ENCODE measurements around the gene ZNF175.

ZNF175 gene

DNA sequence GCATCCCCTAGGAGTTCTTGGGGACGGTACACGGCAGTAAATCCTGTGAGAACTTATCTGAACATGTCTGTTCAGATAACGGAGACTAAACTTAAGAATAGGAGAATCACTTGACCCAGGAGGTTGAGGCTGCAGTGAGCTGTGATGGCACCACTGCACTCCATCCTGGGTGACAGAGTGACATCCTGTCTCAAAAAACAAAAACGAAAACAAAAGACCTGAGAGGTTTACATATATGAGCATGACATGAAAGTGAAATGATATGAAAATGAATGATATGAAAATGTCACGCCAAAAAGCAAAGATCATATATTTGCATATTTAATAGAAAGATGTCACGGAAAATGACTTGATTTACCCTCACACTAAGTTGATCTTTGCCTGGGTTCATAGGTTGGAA lies 5.8 kb downstream of the ZNF175 start:
- in situ Hi-C loops (cut with HindIII; ENCODE audit: low pct_ligation_motif_present, low pct_unique_long_range_greater_than_20kb, low sequenced_read_pairs): no loop called here
- DNase-seq: no peak

DNA sequence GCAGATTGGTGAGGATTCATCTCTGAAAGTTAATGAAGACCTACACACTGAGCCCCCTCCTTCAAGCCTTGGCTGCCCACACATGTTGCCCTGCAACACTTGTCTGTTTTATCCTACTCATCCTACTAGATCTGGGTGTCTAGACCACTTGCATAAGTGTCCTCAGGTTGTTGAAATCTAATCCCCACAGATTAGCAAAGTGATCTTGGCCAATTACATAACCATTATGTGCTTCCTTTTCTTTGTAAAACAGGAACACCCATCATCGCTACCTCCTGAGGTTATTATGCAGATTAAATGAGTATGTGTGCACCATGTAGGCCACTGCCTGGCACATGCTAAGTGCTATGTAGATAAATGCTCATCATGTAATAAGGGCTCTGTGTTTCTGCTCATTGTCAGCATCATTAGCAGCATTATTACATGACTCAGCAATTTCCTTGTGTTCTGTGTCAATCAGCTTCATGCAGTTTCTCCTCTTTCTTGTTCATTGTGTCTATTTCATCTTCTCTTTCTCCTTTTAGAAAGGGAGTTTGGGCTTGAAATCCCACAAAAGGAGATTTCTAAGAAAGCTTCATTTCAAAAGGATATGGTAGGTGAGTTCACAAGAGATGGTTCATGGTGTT lies 15.1 kb downstream of the ZNF175 start:
- no peak for DNase-seq
- in situ Hi-C loops (cut with HindIII; ENCODE audit: low pct_ligation_motif_present, low pct_unique_long_range_greater_than_20kb, low sequenced_read_pairs): no loop called here

GRCh38 chr19:51586799-51587198 lies 15.7 kb downstream of the ZNF175 start:
- no peak for DNase-seq
- in situ Hi-C loops (cut with HindIII; ENCODE audit: low pct_ligation_motif_present, low pct_unique_long_range_greater_than_20kb, low sequenced_read_pairs): no loop called here

DNA sequence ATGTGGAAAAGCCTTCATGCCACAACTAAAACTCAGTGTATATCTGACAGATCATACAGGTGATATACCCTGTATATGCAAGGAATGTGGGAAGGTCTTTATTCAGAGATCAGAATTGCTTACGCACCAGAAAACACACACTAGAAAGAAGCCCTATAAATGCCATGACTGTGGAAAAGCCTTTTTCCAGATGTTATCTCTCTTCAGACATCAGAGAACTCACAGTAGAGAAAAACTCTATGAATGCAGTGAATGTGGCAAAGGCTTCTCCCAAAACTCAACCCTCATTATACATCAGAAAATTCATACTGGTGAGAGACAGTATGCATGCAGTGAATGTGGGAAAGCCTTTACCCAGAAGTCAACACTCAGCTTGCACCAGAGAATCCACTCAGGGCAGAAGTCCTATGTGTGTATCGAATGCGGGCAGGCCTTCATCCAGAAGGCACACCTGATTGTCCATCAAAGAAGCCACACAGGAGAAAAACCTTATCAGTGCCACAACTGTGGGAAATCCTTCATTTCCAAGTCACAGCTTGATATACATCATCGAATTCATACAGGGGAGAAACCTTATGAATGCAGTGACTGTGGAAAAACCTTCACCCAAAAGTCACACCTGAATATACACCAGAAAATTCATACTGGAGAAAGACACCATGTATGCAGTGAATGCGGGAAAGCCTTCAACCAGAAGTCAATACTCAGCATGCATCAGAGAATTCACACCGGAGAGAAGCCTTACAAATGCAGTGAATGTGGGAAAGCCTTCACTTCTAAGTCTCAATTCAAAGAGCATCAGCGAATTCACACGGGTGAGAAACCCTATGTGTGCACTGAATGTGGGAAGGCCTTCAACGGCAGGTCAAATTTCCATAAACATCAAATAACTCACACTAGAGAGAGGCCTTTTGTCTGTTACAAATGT lies 16.4 kb downstream of the ZNF175 start:
- in situ Hi-C loops (cut with HindIII; ENCODE audit: low pct_ligation_motif_present, low pct_unique_long_range_greater_than_20kb, low sequenced_read_pairs): no loop called here

GRCh38 chr19:51589511-51589910 lies 18.4 kb downstream of the ZNF175 start:
- DNase-seq: no peak
- in situ Hi-C loops (cut with HindIII; ENCODE audit: low pct_ligation_motif_present, low pct_unique_long_range_greater_than_20kb, low sequenced_read_pairs): no loop called here

More for the DNA sequence above, 16.4 kb downstream of the ZNF175 start:
- DNase-seq: no peak

DNA sequence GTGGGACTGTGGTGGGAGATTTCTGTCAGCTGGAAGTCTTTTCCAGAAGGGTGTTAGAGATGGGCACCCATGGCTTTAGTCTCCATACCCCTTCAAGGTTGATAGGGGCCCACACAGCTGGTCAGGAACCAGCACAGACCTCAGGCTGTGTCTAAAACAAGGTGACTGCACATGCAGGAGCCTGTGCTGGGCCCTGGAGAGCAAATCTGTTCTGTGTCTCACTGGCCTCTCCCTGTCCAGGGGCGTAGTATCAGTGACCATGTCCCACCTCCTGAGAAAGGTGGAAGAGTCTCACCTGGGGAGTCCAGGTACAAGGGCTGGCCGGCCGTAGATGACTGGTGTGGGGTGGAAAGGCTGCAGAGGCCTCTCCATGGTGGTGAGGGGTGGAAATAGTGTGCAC lies 19.4 kb downstream of the ZNF175 start:
- no peak for DNase-seq
- in situ Hi-C loops (cut with HindIII; ENCODE audit: low pct_ligation_motif_present, low pct_unique_long_range_greater_than_20kb, low sequenced_read_pairs): no loop called here

- in situ Hi-C loops (cut with HindIII; ENCODE audit: low pct_ligation_motif_present, low pct_unique_long_range_greater_than_20kb, low sequenced_read_pairs): no loop called here
These were observed 21.4 kb downstream of the ZNF175 start for GRCh38 chr19:51592521-51592920.

GRCh38 chr19:51593138-51593890 lies 22.2 kb downstream of the ZNF175 start:
- in situ Hi-C loops (cut with HindIII; ENCODE audit: low pct_ligation_motif_present, low pct_unique_long_range_greater_than_20kb, low sequenced_read_pairs): no loop called here

More at GRCh38 chr19:51592521-51592920, 21.4 kb downstream of the ZNF175 start:
- no peak for DNase-seq

DNA sequence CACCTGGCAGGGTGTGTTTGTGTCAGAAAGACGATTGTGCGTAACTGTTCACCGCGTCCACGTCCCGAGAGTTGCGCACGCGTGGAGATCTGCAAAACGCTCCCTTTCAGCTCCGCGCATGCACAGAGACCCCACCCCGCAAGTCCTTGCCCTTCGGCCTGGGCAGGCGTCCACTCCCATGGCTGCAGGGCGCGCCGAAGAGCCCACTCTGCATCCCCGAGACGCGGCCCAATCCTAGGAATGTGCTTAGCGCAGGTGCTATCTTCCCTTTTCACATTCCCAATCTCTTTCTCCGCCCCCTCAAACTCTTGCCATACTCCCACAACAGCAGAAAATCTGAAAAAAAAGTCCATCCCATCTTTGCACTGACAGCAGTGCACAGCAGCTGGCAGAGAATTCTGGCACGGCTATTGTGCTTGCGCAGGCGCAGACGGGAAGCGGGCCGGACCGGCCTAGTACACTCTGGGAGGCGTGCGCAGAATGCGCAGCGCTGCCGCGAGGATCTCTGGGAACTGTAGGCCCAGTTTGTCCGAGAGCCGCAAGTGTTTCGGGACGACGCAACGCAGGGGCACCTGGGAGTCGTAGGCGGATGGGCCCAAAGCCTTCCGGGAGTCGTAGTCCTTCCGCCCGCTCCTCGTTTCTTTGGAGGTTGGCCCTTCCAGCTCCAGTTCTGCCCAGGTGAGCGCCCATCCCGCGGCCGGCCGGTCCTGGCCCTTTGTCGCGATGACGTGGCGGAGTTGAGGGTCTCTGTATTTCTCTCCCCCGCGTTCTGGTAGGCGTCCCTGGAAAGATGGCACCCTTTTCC lies 23.1 kb downstream of the ZNF175 start:
- in situ Hi-C loops (cut with HindIII; ENCODE audit: low pct_ligation_motif_present, low pct_unique_long_range_greater_than_20kb, low sequenced_read_pairs): no loop called here
- DNase-seq: peak; percentile 95

More at GRCh38 chr19:51593138-51593890, 22.2 kb downstream of the ZNF175 start:
- DNase-seq: no peak

GRCh38 chr19:51594774-51595109 lies 23.7 kb downstream of the ZNF175 start:
- no peak for DNase-seq
- in situ Hi-C loops (cut with HindIII; ENCODE audit: low pct_ligation_motif_present, low pct_unique_long_range_greater_than_20kb, low sequenced_read_pairs): no loop called here

- in situ Hi-C loops (cut with HindIII; ENCODE audit: low pct_ligation_motif_present, low pct_unique_long_range_greater_than_20kb, low sequenced_read_pairs): no loop called here
- no peak for DNase-seq
These were observed 24.4 kb downstream of the ZNF175 start for GRCh38 chr19:51595190-51596175.

DNA sequence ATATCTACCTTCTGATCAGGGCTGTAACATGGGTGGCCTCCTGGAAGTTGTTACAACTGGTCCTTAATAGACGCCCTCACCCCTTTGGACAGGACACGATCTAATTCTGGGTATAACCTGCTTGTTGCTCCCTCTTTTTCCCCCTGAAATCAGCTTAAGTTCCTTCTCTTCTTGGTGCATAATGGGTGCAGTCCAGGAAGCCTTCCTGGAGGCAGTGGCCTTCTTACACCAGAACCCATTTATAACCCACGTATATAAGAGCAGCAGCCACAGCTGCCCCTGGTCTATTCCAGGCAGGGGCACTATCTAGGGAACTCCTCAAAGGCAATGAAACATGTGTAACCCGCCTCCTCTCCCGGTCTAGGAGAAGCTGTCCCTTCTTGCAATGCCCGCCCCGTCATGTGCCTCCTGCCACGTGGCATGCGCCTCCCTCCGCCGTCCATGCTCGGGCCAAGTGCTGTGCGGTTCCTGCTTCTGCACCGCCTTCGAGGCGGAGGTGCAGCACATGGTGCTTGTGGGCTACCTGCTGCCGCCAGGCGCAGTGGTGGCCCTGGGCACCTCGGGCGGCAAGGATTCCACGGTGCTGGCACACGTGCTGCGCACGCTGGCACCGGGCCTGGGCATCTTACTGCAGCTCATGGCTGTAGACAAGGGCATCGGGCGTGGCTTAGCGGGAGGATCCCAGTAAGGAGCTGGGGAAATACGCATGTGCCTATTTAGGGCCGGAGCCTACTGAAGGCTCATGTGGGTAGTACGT lies 27.3 kb downstream of the ZNF175 start:
- in situ Hi-C loops (cut with HindIII; ENCODE audit: low pct_ligation_motif_present, low pct_unique_long_range_greater_than_20kb, low sequenced_read_pairs): no loop called here
- no peak for DNase-seq

DNA sequence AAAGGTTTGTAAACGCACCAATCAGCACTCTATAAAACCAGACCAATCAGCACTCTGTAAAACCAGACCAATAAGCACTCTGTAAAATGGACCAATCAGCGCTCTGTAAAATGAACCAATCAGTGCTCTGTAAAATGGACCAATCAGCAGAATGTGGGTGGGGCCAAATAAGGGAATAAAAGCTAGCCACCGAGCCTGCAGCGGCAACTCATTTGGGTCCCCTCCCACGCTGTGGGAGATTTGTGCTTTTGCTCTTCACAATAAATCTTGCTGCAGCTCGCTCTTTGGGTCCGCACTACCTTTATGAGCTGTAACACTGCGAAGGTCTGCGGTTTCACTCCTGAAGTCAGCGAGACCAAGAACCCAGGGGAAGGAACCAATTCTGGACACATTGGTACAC lies 28.0 kb downstream of the ZNF175 start:
- in situ Hi-C loops (cut with HindIII; ENCODE audit: low pct_ligation_motif_present, low pct_unique_long_range_greater_than_20kb, low sequenced_read_pairs): no loop called here
- no peak for DNase-seq

DNA sequence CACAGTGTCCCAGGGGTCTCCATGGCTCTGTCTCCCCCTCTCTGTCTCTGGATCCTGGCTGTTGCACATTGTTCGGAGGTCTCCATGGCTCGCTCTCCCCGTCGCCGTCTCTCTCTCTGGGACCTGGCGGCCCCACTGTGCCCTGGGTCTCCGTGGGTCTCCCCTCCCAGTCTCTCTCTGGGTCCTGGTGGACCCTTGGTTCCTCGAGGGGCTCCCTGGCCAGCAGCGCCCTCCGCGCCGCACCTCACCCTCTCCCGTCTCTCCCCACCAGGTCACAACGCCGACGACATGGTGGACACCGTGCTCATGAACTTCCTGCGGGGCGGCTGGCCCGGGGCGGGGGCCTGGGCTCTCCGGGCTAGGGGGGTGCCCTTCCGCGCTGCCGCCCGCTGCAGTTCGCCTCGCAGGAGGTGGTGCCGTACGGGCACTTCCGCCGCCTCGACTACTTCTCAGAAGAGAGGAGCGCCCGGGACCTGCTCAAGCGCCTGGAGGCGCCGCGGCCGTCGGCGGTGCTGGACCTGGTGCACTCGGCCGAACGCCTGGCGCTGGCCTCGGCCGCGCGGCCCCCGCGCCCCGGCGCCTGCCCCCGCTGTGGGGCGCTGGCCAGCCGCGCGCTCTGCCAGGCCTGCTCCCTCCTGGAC lies 30.0 kb downstream of the ZNF175 start:
- no peak for DNase-seq
- in situ Hi-C loops (cut with HindIII; ENCODE audit: low pct_ligation_motif_present, low pct_unique_long_range_greater_than_20kb, low sequenced_read_pairs): no loop called here

DNA sequence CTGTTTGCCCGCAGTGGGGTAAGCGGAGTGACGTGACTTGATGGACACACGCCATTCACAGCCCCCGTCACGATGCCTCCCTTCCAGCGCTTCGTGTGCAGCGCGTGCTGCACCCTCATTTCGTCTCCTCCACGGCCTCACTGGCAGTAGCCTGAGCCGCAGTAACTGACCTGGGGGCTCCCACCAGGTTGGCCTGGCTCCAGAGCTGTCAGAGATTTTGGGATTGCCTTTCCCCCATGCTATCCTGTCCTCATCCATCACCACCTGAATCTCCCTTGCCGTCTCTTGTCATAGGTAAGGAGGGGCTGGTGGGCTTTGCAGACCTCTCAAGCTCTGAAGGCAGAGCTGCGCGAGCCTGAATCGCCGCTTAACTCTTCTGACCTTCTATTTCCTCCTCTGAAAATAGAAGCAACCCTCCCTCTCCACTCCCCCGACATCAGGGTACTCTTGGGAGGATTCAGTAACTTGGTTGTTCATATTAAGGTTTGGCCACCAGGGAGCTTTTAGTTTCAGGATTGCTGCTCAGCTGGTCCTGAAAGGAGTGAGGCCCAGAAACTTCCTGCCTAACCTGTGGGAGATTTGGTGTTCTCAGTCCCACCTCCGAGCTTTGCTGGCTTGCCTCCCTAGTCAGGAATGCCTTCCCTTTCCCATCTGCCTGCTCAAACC lies 31.2 kb downstream of the ZNF175 start:
- no peak for DNase-seq
- in situ Hi-C loops (cut with HindIII; ENCODE audit: low pct_ligation_motif_present, low pct_unique_long_range_greater_than_20kb, low sequenced_read_pairs): no loop called here

GRCh38 chr19:51607077-51607476 lies 36.0 kb downstream of the ZNF175 start:
- no peak for DNase-seq
- in situ Hi-C loops (cut with HindIII; ENCODE audit: low pct_ligation_motif_present, low pct_unique_long_range_greater_than_20kb, low sequenced_read_pairs): no loop called here
